CD14-positive monocyte (primary cell): ENCODE data around the gene BBC3. TPM values are rescaled to one million over a fixed set of nuclear protein-coding genes. Genes with fewer than 3 reads are reported as not detected.
"Not testable (repeated sequence)": the region's sequence is repeated elsewhere in the genome, so short reads cannot be mapped to it uniquely, and the experiment has no call there.

Source experiments
- DNase-seq, 3 donors: peaks; one replicate each; pipeline ENCODE4 v3.0.0-alpha.2; 2011 to 2022
- H2AFZ ChIP-seq: 2 replicates; pipeline ENCODE4 v1.6.0; 2012; ENCODE audit warnings: mild to moderate bottlenecking, low read depth, low read length, inconsistent platforms; ENCODE audit not compliant: insufficient read depth, poor library complexity, severe bottlenecking
- H3K27ac ChIP-seq, 2 donors: 1 replicate in 1 of 2; 2 replicates in 1 of 2; pipeline ENCODE4 v1.5.1; 2012 to 2013; ENCODE audit warnings: low read length in 2 of 2, control low read depth in 1 of 2, inconsistent platforms in 1 of 2, low read depth in 1 of 2, mild to moderate bottlenecking in 1 of 2
- H3K27me3 ChIP-seq, 2 donors: one replicate each; pipeline versions ENCODE4 v1.6.0 to v1.6.1; 2011 to 2013; ENCODE audit warnings: low read length in 2 of 2; ENCODE audit not compliant: control insufficient read depth in 2 of 2, insufficient read depth in 2 of 2
- H3K36me3 ChIP-seq, 2 donors: replicated peaks in 1 of 2; 1 replicate in 1 of 2; 2 replicates in 1 of 2; pipeline versions ENCODE4 v1.5.1 to v1.6.1; 2012 to 2013; ENCODE audit warnings: low read length in 2 of 2, control low read depth in 1 of 2, inconsistent platforms in 1 of 2, mild to moderate bottlenecking in 1 of 2; ENCODE audit not compliant: insufficient read depth in 2 of 2, control insufficient read depth in 1 of 2
- H3K4me1 ChIP-seq, 2 donors: 1 replicate in 1 of 2; 2 replicates in 1 of 2; pipeline versions ENCODE4 v1.5.1 to v1.6.1; 2012 to 2013; ENCODE audit warnings: low read length in 2 of 2, control low read depth in 1 of 2, inconsistent platforms in 1 of 2, mild to moderate bottlenecking in 1 of 2, moderate library complexity in 1 of 2; ENCODE audit not compliant: insufficient read depth in 2 of 2, control insufficient read depth in 1 of 2
- H3K4me2 ChIP-seq: replicated peaks from 2 replicates; pipeline ENCODE3; 2012; ENCODE audit warnings: low read length, moderate library complexity, mild to moderate bottlenecking; ENCODE audit not compliant: poor library complexity, severe bottlenecking; ENCODE audit errors: extremely low read depth
- H3K4me3 ChIP-seq, 3 experiments: fragments of 200-600 bp in 1 of 3; sonication (generic) in 1 of 3; replicated peaks in 1 of 3; 1 replicate in 2 of 3; 2 replicates in 1 of 3; pipeline ENCODE4 v1.5.1; 2011 to 2013; ENCODE audit warnings: low read length in 3 of 3, mild to moderate bottlenecking in 3 of 3, control low read depth in 2 of 3, low read depth in 2 of 3, inconsistent platforms in 1 of 3, moderate library complexity in 1 of 3
- H3K79me2 ChIP-seq: 2 replicates; pipeline ENCODE4 v1.6.0; 2012; ENCODE audit warnings: mild to moderate bottlenecking, control low read depth, inconsistent platforms, low read length, moderate library complexity; ENCODE audit not compliant: insufficient read depth
- H3K9ac ChIP-seq: 2 replicates; pipeline ENCODE4 v1.6.0; 2017; ENCODE audit warnings: low read length, mild to moderate bottlenecking; ENCODE audit not compliant: insufficient read depth, poor library complexity, severe bottlenecking
- H3K9me3 ChIP-seq, 2 donors: replicated peaks in 1 of 2; 1 replicate in 1 of 2; 2 replicates in 1 of 2; pipeline versions ENCODE4 v1.5.1 to v1.6.1; 2012 to 2013; ENCODE audit warnings: low read length in 2 of 2, control low read depth in 1 of 2; ENCODE audit not compliant: control insufficient read depth in 1 of 2, insufficient read depth in 1 of 2
- H4K20me1 ChIP-seq: 2 replicates; pipeline ENCODE4 v1.6.0; 2012; ENCODE audit warnings: mild to moderate bottlenecking, low read length, control low read depth, moderate library complexity; ENCODE audit not compliant: insufficient read depth
- H3K27ac Mint-ChIP-seq, 7 donors: one replicate each; pipeline ENCODE4 v1.8.0; 2020; ENCODE audit warnings: mild to moderate bottlenecking in 7 of 7, mixed read lengths in 7 of 7, moderate library complexity in 6 of 7, inconsistent platforms in 2 of 7
- H3K27me3 Mint-ChIP-seq, 3 donors: one replicate each; pipeline ENCODE4 v1.8.0; 2021 to 2022; ENCODE audit warnings: low read depth in 3 of 3, mild to moderate bottlenecking in 3 of 3, mixed read lengths in 3 of 3, moderate library complexity in 3 of 3, inconsistent platforms in 1 of 3
- H3K36me3 Mint-ChIP-seq, 2 donors: one replicate each; pipeline ENCODE4 v1.8.0; 2020; ENCODE audit warnings: mixed read lengths in 2 of 2, inconsistent platforms in 1 of 2, mild to moderate bottlenecking in 1 of 2
- H3K4me1 Mint-ChIP-seq: one replicate; pipeline ENCODE4 v1.8.0; 2020; ENCODE audit warnings: mild to moderate bottlenecking, mixed read lengths
- H3K4me3 Mint-ChIP-seq, 2 donors: one replicate each; pipeline ENCODE4 v1.8.0; 2020; ENCODE audit warnings: mild to moderate bottlenecking in 2 of 2, mixed read lengths in 2 of 2, moderate library complexity in 1 of 2
- H3K9me3 Mint-ChIP-seq, 7 donors: one replicate each; pipeline ENCODE4 v1.8.0; 2020 to 2022; ENCODE audit warnings: mixed read lengths in 7 of 7, mild to moderate bottlenecking in 6 of 7, moderate library complexity in 6 of 7, inconsistent platforms in 2 of 7
- WGBS: methylation state at CpG from one replicate; pipeline ENCODE4 v1.1.5; 2013; ENCODE audit warnings: missing lambda C conversion rate; ENCODE audit not compliant: insufficient coverage; 5-methylcytosine and 5-hydroxymethylcytosine counted together
- intact Hi-C, 2 donors: fragments of 100-400 bp; cut with micrococcal nuclease; formaldehyde crosslinking; loops; one replicate each; pipeline versions ENCODE4 v1.15.0 to v1.15.1; 2023
- polyA plus RNA-seq, 3 donors: library from polyadenylated mRNA; depleted of rRNA in 1 of 3; unstranded in 2 of 3; stranded (reverse) in 1 of 3; fragments of 300-500 nt in 2 of 3; fragments of >200 nt in 1 of 3; fragmentation: Illumina TruSeq in 2 of 3; gene quantifications; 1 replicate in 2 of 3; 2 replicates in 1 of 3; pipeline ENCODE4 v1.2.3, GENCODE V29; 2012 to 2021
- TF ChIP-seq, protein P1 (sequence below): fragments of 200-600 bp; IDR thresholded peaks from one replicate; pipeline ENCODE4 v1.8.0; 2022; ENCODE audit warnings: antibody characterized with exemption, mild to moderate bottlenecking

The BBC3 gene
- polyA plus RNA-seq, 3 donors: 2.5 to 17.4 (median 4.8) TPM

DNA sequence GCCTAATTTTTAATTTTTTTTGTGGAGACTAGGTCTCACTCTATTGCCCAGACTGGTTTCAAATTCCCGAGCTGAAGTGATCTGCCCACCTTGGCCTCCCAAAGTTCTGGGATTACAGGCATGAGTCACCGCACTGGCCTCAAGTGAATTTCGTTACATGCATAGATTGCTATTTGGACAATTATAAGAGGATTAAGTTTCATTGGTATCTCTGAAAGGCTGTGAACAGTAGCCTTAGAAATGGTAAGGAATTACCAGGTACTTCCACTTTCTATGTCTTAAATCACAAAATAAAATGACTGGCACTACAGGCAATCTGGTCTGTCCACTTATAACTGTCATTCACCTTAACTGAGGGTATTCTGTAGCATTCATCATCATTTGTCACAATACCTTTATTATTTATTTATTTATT lies 22.5 kb upstream of the BBC3 start:
- no peaks in the 10 kb centered on the region for H3K9me3 ChIP-seq
- intact Hi-C loops: no loop called here
- H2AFZ ChIP-seq: no peak overlapping the region
- peaks cover 6 to 7% of the 10 kb centered on the region in 2 donors for H3K36me3 Mint-ChIP-seq
- peaks cover 13% of the 10 kb centered on the region for H4K20me1 ChIP-seq
- H3K4me3 ChIP-seq: no peak overlapping the region
- no peak overlapping the region for H3K4me2 ChIP-seq
- H3K27me3 Mint-ChIP-seq: peaks cover 2 to 15% (median 12%) of the 10 kb centered on the region in 3 donors
- no peak overlapping the region for H3K27ac ChIP-seq
- peaks cover 17% of the 10 kb centered on the region for H3K4me1 Mint-ChIP-seq
- peaks cover 15 to 19% of the 10 kb centered on the region in 2 donors for H3K4me1 ChIP-seq
- H3K27me3 ChIP-seq: no peaks in the 10 kb centered on the region
- DNase-seq: no peak
- peaks cover 12% of the 10 kb centered on the region for H3K79me2 ChIP-seq
- TF ChIP-seq, protein P1, sequence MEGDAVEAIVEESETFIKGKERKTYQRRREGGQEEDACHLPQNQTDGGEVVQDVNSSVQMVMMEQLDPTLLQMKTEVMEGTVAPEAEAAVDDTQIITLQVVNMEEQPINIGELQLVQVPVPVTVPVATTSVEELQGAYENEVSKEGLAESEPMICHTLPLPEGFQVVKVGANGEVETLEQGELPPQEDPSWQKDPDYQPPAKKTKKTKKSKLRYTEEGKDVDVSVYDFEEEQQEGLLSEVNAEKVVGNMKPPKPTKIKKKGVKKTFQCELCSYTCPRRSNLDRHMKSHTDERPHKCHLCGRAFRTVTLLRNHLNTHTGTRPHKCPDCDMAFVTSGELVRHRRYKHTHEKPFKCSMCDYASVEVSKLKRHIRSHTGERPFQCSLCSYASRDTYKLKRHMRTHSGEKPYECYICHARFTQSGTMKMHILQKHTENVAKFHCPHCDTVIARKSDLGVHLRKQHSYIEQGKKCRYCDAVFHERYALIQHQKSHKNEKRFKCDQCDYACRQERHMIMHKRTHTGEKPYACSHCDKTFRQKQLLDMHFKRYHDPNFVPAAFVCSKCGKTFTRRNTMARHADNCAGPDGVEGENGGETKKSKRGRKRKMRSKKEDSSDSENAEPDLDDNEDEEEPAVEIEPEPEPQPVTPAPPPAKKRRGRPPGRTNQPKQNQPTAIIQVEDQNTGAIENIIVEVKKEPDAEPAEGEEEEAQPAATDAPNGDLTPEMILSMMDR: no peak
- peaks cover 0 to 4% (median 0%) of the 10 kb centered on the region in 7 donors for H3K9me3 Mint-ChIP-seq
- no peak overlapping the region for H3K4me3 Mint-ChIP-seq
- peaks cover under 1 to 4% of the 10 kb centered on the region in 2 donors for H3K36me3 ChIP-seq
- no peak overlapping the region for H3K27ac Mint-ChIP-seq
- H3K9ac ChIP-seq: no peak overlapping the region
- no CpG with 5 or more reads among the region's 3 CpGs for WGBS

DNA sequence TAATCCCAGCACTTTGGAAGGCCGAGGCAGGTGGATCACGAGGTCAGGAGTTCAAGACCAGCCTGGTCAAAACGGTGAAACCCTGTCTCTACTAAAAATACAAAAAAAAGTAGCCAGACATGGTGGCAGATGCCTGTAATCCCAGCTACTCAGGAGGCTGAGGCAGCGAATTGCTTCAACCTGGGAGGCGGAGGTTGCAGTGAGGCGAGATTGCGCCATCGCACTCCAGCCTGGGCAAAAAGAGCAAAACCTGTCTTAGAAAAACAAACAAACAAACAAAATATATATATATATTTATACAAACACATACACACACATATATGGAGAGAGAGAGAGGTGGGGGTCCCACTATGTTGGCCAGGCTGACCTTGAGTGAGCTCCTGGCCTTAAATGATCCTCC lies 22.0 kb upstream of the BBC3 start:
- intact Hi-C loops, H3K9me3 ChIP-seq, H4K20me1 ChIP-seq, H3K79me2 ChIP-seq, H3K36me3 ChIP-seq, H3K4me2 ChIP-seq, H2AFZ ChIP-seq, H3K4me3 ChIP-seq, DNase-seq, H3K9ac ChIP-seq, H3K36me3 Mint-ChIP-seq, H3K9me3 Mint-ChIP-seq, H3K27me3 ChIP-seq, H3K27ac ChIP-seq, H3K4me3 Mint-ChIP-seq: not testable (repeated sequence)
- peaks cover 14 to 15% of the 10 kb centered on the region in 2 donors for H3K4me1 ChIP-seq
- Mint-ChIP-seq H3K27ac (peak overlapping the region in 2 of 7 donors; percentile 53 to 80), H3K27me3 (peaks cover 2 to 20% (median 12%) of the 10 kb centered on the region in 3 donors), H3K4me1 (peaks cover 14% of the 10 kb centered on the region)
- 91% methylated on average over 3 of the region's 8 CpGs for WGBS
